ENCODE results near the gene MITF.

DNA sequence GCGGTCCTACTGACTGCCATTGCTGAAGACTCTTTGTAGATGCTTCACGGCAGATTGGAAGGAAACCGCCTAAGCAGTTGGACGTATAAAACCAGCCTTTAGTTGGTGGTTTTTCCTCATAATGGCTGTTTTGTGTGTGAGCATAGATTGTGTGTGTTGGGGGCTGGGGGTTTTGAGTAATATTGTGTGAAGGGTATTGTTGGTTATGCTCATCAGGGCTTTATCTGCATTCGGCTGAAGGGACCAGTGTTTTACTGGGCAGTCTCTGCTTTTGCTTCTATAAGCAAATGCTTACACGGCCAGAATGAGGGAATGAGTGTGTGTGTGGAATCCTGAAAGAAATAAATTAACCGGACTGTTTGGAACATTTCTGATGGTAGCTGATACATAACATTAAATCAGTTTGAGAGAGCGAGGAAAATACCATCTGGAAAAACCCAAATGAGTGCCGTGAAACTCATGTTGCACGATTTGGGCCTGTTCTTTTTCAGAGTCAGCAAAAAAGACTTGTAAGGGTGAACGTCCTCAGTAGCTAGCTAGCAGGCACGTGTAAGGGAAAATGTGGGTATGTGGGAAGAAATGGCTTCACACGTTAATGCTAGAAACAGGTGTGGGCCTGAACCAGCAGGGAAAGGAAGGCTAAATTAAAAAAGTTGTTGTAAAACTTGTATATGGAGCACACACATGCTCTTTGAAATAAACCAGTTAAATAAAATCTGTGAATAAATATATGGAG is 1.9 kb downstream of the MITF start:
- TF ChIP-seq, protein P1, sequence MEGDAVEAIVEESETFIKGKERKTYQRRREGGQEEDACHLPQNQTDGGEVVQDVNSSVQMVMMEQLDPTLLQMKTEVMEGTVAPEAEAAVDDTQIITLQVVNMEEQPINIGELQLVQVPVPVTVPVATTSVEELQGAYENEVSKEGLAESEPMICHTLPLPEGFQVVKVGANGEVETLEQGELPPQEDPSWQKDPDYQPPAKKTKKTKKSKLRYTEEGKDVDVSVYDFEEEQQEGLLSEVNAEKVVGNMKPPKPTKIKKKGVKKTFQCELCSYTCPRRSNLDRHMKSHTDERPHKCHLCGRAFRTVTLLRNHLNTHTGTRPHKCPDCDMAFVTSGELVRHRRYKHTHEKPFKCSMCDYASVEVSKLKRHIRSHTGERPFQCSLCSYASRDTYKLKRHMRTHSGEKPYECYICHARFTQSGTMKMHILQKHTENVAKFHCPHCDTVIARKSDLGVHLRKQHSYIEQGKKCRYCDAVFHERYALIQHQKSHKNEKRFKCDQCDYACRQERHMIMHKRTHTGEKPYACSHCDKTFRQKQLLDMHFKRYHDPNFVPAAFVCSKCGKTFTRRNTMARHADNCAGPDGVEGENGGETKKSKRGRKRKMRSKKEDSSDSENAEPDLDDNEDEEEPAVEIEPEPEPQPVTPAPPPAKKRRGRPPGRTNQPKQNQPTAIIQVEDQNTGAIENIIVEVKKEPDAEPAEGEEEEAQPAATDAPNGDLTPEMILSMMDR (IDR thresholded peaks at IDR 0.05): no peak
- TF ChIP-seq EZH2 (IDR thresholded peaks at IDR 0.05; ENCODE audit: borderline replicate concordance, insufficient read depth, low read depth, low read length, poor library complexity, severe bottlenecking): no peak
